GM12891 (cell line): Measurements from ENCODE around the gene UBXN11.
"Not testable (repeated sequence)": the region's sequence is repeated elsewhere in the genome, so short reads cannot be mapped to it uniquely, and the experiment has no call there.

Experiments used
- DNase-seq: peaks from one replicate; pipeline ENCODE4 v3.0.0; 2011; ENCODE audit warnings: low spot score; ENCODE audit not compliant: insufficient read length
- FAIRE-seq: peaks from 2 replicates; lab custom pipeline; 2011; peaks lifted over from hg19 to GRCh38; lab: Jason Lieb, UNC
- PAX5 ChIP-seq: IDR thresholded peaks from 2 replicates; pipeline ENCODE4 v1.6.1; 2011; ENCODE audit warnings: low read length, moderate library complexity, mild to moderate bottlenecking; ENCODE audit not compliant: insufficient read depth, severe bottlenecking
- POLR2A ChIP-seq: IDR thresholded peaks from 2 replicates; pipeline ENCODE4 v1.6.1; 2011; ENCODE audit warnings: low read depth, low read length, control low read depth
- POLR2AphosphoS5 ChIP-seq: IDR thresholded peaks from 2 replicates; pipeline ENCODE4 v1.6.1; 2011; ENCODE audit warnings: low read depth, low read length, control low read depth
- POU2F2 ChIP-seq: IDR thresholded peaks from 2 replicates; pipeline ENCODE4 v1.6.1; 2011; ENCODE audit warnings: low read depth, mild to moderate bottlenecking, control low read depth, low read length, moderate library complexity
- SPI1 ChIP-seq: IDR thresholded peaks from 2 replicates; pipeline ENCODE4 v1.6.1; 2011; ENCODE audit warnings: low read depth, low read length, control low read depth
- TAF1 ChIP-seq: IDR thresholded peaks from 2 replicates; pipeline ENCODE4 v1.6.1; 2011; ENCODE audit warnings: low read depth, low read length, control low read depth

The UBXN11 gene

GRCh38 chr1:26318338-26319064 is 12.1 kb upstream of the UBXN11 start:
- FAIRE-seq (peak; percentile 95), DNase-seq (no peak)
- TF ChIP-seq SPI1 = peak; percentile 71
- TF ChIP-seq POLR2AphosphoS5 = no peak
- TF ChIP-seq POLR2A = 0 out of 2 replicates have a peak, but pooled peaks have one; percentile 9
- TF ChIP-seq PAX5 = no peak
- TF ChIP-seq POU2F2 = no peak

GRCh38 chr1:26317612-26318337 is 11.3 kb upstream of the UBXN11 start, which contains the start of gene CD52:
TSS of gene CD52 (plus strand) at chr1:26317958. CDS start at chr1:26318018, 60 bp downstream.
- DNase-seq (peak; percentile 67), FAIRE-seq (peak; percentile 91)
- TF ChIP-seq POLR2AphosphoS5 = no peak; the same call in 1 of the 2 replicates
- TF ChIP-seq POLR2A = peak; percentile 76
- TF ChIP-seq POU2F2 = no peak
- peak; percentile 29; the same call in 1 of the 2 replicates for TF ChIP-seq SPI1
- TF ChIP-seq TAF1 = no peak; the same call in 1 of the 2 replicates

- no peak for DNase-seq
- FAIRE-seq = peak; percentile 45
- TF ChIP-seq POU2F2 = no peak
- peak; percentile 91 for TF ChIP-seq SPI1
Observed at GRCh38 chr1:26317146-26317545, 10.7 kb upstream of the UBXN11 start.

GRCh38 chr1:26315874-26316850 is 9.7 kb upstream of the UBXN11 start:
- TF ChIP-seq PAX5 (no peak), SPI1 (no peak), TAF1 (no peak), POLR2A (no peak), POLR2AphosphoS5 (no peak), POU2F2 (no peak)
- FAIRE-seq (peak; percentile 78), DNase-seq (no peak)

- DNase-seq = no peak
- TF ChIP-seq POLR2A (no peak), POLR2AphosphoS5 (no peak), PAX5 (no peak), SPI1 (no peak), POU2F2 (no peak), TAF1 (no peak)
- peak; percentile 69 for FAIRE-seq
Observed at GRCh38 chr1:26314501-26314900, 8.1 kb upstream of the UBXN11 start.

- not testable (repeated sequence) for FAIRE-seq, DNase-seq
Observed at GRCh38 chr1:26307966-26308899, 1.8 kb upstream of the UBXN11 start.

GRCh38 chr1:26307363-26307781 is 936 bp upstream of the UBXN11 start:
- no peak for TF ChIP-seq SPI1
- no peak for TF ChIP-seq POLR2AphosphoS5
- no peak for TF ChIP-seq PAX5
- TF ChIP-seq POLR2A = no peak
- no peak for TF ChIP-seq TAF1
- no peak for TF ChIP-seq POU2F2
- FAIRE-seq (peak; percentile 16), DNase-seq (no peak)

- no peak for TF ChIP-seq PAX5
- peak; percentile 56 for TF ChIP-seq SPI1
- no peak for TF ChIP-seq POLR2AphosphoS5
- DNase-seq = no peak
- peak; percentile 9 for FAIRE-seq
Observed at GRCh38 chr1:26305667-26306289, 658 bp downstream of the UBXN11 start.

GRCh38 chr1:26302733-26303405 is 3.6 kb downstream of the UBXN11 start:
- DNase-seq = no peak
- TF ChIP-seq SPI1 (no peak), POU2F2 (no peak), PAX5 (no peak), POLR2A (no peak), TAF1 (no peak), POLR2AphosphoS5 (no peak)

More at GRCh38 chr1:26302733-26303405, 3.6 kb downstream of the UBXN11 start:
- FAIRE-seq = no peak
